Prostate gland (tissue), 2 donors: ENCODE results near the gene ATF7IP.

Experiments used
- POLR2A ChIP-seq: fragments of 450-650 bp; IDR thresholded peaks from one replicate; pipeline ENCODE4 v1.6.1; 2016; ENCODE audit warnings: antibody characterized with exemption, mild to moderate bottlenecking
- POLR2AphosphoS5 ChIP-seq: sonication (generic); formaldehyde crosslinking; IDR thresholded peaks from one replicate; pipeline ENCODE4 v1.6.1; 2017; ENCODE audit warnings: antibody characterized with exemption
- TF ChIP-seq, protein P1 (sequence below), 4 experiments: fragments of 200-600 bp in 2 of 4; fragments of 450-650 bp in 2 of 4; sonication (generic) in 2 of 4; IDR thresholded peaks; 1 replicate in 3 of 4; 2 replicates in 1 of 4; pipeline ENCODE4 v1.5.1; 2016 to 2019; ENCODE audit warnings: antibody characterized with exemption in 4 of 4, mild to moderate bottlenecking in 2 of 4, moderate library complexity in 2 of 4

DNA sequence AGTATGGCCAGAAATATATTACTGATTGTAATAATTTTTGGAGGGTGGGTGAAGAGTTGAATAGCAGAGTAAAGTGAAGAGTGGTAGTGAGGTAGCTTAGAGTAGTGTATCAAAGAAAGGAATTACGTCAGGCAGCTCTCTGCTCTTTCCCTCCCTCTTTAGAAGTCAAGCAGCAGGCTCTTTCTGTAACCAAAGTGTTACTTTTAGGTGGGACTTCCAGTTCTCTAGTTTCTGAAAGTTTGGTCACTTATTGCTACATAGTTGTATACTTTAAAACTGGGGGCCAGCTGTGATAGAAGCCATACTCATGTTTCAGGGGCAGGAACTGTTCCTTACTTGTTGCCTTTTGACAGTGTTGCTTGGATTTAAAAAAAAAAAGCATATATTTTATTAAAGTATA is 30.6 kb downstream of the ATF7IP start:
- TF ChIP-seq, protein P1, sequence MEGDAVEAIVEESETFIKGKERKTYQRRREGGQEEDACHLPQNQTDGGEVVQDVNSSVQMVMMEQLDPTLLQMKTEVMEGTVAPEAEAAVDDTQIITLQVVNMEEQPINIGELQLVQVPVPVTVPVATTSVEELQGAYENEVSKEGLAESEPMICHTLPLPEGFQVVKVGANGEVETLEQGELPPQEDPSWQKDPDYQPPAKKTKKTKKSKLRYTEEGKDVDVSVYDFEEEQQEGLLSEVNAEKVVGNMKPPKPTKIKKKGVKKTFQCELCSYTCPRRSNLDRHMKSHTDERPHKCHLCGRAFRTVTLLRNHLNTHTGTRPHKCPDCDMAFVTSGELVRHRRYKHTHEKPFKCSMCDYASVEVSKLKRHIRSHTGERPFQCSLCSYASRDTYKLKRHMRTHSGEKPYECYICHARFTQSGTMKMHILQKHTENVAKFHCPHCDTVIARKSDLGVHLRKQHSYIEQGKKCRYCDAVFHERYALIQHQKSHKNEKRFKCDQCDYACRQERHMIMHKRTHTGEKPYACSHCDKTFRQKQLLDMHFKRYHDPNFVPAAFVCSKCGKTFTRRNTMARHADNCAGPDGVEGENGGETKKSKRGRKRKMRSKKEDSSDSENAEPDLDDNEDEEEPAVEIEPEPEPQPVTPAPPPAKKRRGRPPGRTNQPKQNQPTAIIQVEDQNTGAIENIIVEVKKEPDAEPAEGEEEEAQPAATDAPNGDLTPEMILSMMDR (IDR thresholded peaks at IDR 0.05) = no peak
- no peak for TF ChIP-seq POLR2A
- TF ChIP-seq POLR2AphosphoS5 = no peak
